Fibroblast of villous mesenchyme (primary cell): Measurements from ENCODE around the gene PPP2R2C. TPM values are rescaled to one million over a fixed set of nuclear protein-coding genes. Genes with fewer than 3 reads are reported as not detected.

Source experiments
- DNase-seq: peaks from one replicate; pipeline ENCODE4 v3.0.0-alpha.2; 2010; ENCODE audit warnings: low read depth
- H3K4me3 ChIP-seq: 2 replicates; pipeline ENCODE4 v1.5.1; 2011; ENCODE audit warnings: low read depth, mild to moderate bottlenecking, low read length
- CTCF ChIP-seq: IDR thresholded peaks from 2 replicates; pipeline ENCODE4 v1.5.1; 2012; ENCODE audit warnings: low read depth, mild to moderate bottlenecking, low read length; ENCODE audit not compliant: insufficient read depth
- total RNA-seq: library from RNA; depleted of rRNA; stranded (reverse); fragments of >200 nt; gene quantifications from 2 replicates; pipeline ENCODE4 v1.2.3, GENCODE V29; 2012

The PPP2R2C gene
- total RNA-seq, 1 donor: not detected

GRCh38 chr4:6491235-6491634 is 18.8 kb upstream of the PPP2R2C start:
- TF ChIP-seq CTCF: no peak
- DNase-seq: no peak
- H3K4me3 ChIP-seq: no peak overlapping the region

- DNase-seq: no peak
- no peak overlapping the region for H3K4me3 ChIP-seq
Measured at GRCh38 chr4:6489927-6490326, 17.5 kb upstream of the PPP2R2C start.

GRCh38 chr4:6487466-6487865 is 15.1 kb upstream of the PPP2R2C start:
- H3K4me3 ChIP-seq: no peak overlapping the region
- DNase-seq: no peak
- no peak for TF ChIP-seq CTCF

More at GRCh38 chr4:6489927-6490326, 17.5 kb upstream of the PPP2R2C start:
- no peak for TF ChIP-seq CTCF

- no peak for TF ChIP-seq CTCF
- DNase-seq: no peak
- H3K4me3 ChIP-seq: no peak overlapping the region
Measured at GRCh38 chr4:6480534-6481088, 8.2 kb upstream of the PPP2R2C start.

- no peak overlapping the region for H3K4me3 ChIP-seq
- TF ChIP-seq CTCF: no peak
- DNase-seq: no peak
Measured at GRCh38 chr4:6478546-6479220, 6.3 kb upstream of the PPP2R2C start.

GRCh38 chr4:6476893-6477292 is 4.5 kb upstream of the PPP2R2C start:
- H3K4me3 ChIP-seq: no peak overlapping the region
- no peak for TF ChIP-seq CTCF
- DNase-seq: no peak
